ENCODE results near the gene MEIS1. TPM values are rescaled to one million over a fixed set of nuclear protein-coding genes. Genes with fewer than 3 reads are reported as not detected.

MEIS1 gene
- total RNA-seq, 1 donor from 2014 or later, result 11.8 TPM

DNA sequence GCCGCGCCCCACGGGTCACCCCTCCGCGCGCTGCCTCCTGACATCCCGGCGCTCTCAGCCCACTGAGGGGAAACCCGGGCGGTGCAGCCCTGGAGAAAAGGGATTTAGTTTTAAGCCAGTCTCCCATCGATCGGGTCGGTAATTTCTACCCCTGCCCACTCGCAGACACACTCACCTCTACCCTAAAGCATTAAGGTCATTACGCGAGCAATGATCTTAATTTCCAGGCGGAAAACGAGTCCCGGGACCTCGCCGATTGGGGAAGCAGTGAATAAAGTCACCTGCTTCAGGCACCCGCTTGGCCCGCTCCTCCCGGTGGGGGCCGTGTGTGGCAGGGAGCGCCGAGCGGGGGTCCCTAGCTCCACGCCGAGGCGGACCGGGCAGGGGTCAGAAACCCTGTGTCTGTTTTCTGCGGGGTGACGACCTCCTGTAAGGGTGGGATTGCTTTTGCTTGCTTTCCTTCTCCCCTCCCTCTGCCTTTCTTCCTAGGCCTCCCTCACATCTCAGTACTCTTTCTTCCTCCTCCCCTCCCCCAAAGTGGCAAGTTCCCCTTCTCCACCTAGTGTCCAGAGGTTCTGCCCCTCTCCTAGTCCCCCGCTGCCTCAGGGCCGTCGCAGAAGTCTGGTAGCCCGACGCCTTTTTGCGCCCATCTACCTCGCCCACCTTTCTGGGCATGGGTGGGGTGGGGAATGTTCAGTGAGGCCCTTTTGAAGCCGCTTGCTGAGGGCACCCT is 142.6 kb downstream of the MEIS1 start:
- no peak for DNase-seq (ENCODE audit: extremely low read depth, low read depth, low spot score)

DNA sequence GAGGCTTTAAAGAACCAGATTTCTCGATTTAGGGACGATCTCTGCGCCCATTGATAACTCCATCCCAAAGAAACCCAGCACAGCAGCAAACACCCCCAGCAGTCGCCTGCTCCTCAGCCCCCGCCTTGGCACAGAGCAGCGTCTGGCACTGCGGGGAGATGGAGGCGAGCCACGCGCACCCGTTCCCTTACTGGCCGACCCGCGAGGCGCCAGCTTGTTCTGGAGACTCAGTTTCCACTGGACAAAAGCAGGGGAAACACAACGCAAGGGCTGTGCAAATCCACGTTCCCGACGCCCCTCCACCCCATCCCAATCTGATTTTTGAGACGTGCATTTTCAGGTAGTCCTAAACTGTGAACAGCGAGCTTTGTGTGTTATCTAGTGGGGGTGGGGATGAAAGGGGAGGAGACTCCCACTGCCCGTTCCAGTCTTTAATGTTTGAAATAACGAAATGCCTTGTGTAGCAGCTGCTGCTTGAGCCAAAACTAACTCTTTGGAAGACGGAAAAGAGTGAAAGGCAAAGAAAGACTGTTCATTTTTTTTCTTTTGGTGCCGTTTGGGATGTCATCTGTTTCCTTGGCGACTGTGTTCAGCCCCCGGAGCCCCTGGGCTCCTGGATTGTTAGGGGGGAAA is 143.2 kb downstream of the MEIS1 start:
- DNase-seq (ENCODE audit: extremely low read depth, low read depth, low spot score), result no peak

DNA sequence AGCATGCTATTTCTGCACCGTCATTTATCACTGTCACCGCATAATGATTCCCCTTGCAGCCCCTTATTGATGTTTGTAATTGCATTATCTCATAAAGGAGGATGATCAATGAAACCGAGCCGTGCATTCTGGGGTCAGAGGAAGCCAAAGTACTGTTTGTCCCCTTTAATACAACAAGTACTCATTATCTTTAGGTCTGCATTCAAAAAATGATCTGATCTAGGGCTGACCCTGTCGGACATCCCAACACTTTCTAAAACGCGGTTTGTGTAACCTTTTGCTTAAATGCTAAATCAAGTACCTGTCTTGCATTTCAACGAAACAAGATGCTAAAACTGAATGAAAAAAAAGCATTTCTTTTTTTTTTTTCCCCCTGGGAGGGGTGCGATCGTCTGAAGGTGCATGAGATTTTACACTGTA is 143.8 kb downstream of the MEIS1 start:
- DNase-seq (ENCODE audit: extremely low read depth, low read depth, low spot score), result no peak

DNA sequence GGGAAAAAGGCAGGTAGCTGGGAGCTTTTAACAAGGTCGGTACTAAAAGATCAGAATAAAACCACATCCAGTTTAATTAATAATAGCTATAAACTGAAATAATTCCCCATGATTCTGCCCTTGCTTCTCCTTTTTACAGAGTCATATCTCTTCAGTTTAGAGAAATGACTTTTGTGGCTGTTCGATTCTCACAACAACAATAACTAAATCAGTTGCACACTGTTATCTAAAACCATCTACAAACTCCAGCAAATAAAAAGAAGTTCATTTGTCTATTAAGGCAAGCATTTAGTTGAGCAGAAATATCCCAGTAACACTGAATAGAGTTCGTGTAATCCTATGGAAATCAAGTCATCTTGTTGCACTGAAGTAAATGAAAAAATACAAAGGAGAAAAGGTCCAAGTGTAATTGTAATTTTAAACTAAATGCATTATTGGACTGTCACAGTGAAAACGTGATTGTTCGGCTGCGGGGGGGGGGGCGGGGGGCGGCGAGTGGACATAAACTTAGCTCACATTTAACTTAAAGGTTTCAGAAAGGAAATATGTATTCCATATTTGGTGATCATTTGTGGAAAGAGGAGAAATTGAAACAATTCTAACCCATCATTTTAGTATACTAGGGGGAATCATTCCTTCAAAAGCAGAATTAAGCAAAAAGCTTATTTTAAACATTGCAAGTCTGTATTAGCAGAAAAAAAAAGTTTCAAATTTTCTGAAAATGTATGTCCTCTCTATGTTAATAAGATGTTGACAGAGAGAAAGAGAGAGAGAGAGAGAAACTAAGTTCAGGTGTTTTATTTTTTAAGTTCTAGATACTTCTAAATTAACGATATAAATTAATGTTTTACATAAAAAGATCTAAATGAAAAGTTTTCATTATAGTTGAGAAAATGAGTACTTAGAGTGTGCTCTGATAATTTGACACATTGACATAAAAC is 144.5 kb downstream of the MEIS1 start:
- DNase-seq (ENCODE audit: extremely low read depth, low read depth, low spot score), result no peak

DNA sequence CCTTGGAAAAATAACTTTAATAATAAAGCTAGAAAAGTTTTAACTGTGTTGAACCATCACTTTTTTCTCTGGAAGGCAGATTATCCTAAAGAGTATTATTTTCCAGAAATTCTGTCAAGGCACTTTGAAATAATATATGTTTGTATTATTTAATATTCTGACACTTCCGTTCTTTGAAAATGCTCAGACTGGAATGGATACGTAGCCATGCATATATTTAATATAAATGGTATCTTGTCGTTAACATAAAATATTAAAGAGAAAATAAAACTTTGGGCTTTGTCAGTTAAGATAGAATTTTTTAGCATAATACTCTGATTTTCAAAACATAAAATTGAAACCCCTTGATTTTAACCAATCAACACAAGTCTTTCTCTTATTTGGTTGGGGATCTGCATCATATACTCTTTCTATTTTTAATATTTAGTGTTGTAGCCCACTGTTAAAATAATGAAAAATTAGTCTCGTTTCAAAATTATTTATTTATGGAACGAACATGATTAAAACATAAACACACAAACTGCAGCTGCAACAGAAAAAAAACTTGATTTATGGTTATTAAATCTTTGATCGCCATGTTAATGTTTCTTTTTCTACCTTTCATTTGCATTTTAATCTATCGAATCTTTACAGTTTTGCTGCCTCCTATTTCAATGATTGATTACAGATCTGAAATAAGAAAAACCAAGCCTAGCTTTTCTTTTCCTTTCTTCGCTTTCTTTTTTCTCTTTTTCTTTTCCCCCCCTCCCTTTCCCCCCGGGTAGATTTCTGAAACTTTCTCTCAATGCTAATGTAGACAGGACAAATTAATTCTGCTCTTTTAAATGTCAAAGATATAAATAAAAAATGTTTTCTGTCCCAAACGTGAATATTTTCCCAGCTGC is 145.5 kb downstream of the MEIS1 start:
- DNase-seq (ENCODE audit: extremely low read depth, low read depth, low spot score), result no peak

DNA sequence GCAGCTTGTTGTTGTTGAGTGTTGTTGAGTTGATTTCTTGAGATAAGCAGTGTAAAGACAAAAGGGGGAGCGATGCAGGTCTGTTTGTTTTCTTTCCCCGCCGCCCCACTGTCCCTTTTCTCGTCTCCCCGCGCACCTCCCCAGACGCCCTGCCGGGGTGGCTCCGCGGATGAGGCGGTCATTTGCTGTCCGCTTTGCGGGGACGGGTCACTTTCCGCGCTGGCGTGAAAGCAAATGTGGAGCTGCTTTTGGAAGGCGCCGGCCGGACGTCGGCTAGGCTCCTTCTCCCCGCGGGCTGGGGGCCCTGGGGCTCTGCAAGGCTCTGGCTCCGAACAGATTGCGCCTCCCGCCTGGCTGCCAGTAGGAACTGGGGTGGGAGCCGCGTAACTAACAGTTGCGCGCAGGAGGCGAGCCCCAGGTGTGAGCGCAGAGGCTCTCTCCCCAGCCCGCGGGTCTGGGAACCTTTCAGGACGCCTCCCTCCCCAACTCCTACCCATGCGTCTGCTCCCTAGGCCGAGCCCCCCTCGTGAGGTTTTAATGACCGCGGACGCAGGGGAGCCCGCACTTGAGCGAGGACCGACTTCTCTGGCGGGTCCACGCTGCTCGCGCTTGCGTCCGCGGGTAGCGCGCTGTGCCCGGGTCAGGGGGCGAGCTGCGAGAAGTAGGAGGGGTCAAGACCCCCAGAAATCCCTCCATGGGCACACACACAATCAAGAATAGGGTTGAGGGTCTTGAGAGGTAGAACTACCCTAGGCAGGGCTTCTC is 146.6 kb downstream of the MEIS1 start:
- DNase-seq (ENCODE audit: extremely low read depth, low read depth, low spot score), result no peak

DNA sequence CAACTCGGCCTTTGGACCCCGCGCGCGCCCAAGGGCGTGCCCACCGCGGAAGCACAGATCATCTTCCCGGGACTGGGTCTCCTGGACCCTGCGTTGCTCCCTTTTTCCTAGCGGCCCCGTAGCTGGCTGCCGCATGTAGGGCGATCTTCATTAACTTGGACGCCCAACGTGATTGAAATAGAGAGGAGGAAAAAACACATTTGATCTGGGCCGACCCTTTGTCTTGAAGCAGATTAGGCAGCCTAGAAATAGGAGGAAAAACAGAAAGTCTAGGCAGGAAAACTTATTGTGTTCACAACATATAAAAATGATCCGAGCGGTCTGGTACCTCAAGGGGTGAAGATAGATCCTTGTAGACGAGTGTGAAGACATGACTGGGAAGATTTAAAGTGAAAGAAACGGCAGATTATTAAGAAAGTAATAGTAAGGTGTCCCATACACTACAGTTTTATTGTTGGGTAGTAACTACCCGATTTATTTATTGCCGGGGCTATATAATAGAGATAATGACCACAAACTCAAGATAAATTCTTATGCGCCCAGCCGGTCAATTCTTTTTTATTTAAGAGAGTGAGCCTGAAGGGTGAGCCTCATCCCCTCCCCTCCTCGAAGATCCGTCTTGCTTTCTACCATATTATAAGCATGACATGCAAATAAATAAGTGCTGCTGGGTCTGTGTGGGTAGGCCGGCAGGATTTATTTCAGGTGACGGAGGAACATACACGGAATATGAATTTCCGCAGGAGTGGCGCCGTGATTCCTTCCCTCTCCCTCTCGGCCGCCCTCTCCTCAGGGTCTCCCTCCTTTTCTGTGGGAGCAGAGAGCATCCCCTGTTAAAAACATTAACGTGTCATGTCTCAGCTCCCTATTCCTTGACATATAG is 147.4 kb downstream of the MEIS1 start:
- DNase-seq (ENCODE audit: extremely low read depth, low read depth, low spot score), result no peak

DNA sequence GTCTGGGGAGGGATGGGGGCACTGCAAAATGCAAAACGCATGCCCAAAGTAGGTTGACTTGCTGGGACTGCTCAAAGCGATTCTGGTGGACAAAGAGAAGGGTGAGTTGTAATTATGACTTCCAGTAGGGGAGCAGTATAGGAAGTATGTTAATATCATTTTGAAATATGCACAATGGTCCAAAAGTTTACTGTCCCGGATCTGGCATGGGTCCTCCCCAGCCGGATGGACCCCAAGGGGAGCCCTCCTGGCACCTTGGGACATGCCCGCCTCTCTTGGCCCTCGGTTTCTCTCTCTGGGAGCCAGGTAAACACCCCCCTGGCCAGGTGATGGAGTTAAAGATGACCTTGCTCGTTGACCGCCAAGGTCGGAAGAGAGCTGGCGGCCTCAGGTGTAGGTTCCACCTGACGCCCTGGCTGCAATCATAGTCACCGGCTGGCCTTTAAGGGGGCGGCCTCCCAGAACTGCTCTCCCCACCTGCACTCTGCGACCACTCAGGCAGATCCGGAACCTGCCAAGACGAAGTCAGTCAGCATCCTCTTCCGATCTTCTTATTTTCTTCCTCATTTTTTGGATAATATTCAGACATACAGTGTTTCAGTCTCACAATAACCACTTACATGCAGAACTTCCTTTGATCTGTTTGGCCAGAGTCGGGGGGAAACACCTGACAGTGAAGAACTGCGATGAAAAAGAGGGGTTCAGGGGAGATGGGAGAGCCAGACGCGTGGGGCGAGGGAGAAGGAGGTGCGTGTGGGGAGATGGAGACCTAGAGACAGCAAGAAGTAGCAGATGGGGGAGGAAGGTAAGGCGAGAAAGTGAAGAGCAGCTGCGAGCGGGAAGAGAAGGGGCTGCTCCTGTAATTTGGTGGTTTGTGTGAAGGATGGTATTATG is 148.3 kb downstream of the MEIS1 start:
- no peak for DNase-seq (ENCODE audit: extremely low read depth, low read depth, low spot score)

DNA sequence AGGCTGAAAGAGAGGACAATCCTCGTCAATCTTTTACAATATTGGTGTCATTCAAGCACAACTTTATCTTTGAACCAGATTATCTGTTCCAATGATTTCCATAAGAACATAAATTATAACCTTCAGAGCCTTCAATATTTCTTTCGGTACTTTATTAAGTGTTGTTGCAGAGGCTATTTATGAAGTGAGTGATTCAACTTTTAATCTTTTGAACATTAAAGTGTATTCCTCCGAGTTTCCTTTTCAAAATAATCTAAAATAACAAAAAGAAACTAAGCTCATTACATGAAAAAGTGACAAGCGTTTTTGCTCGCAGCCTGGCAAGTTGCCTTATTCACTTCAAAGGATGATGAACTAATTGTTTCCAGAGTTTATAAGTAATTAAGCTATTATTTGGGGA is 149.0 kb downstream of the MEIS1 start:
- DNase-seq (ENCODE audit: extremely low read depth, low read depth, low spot score), result no peak

DNA sequence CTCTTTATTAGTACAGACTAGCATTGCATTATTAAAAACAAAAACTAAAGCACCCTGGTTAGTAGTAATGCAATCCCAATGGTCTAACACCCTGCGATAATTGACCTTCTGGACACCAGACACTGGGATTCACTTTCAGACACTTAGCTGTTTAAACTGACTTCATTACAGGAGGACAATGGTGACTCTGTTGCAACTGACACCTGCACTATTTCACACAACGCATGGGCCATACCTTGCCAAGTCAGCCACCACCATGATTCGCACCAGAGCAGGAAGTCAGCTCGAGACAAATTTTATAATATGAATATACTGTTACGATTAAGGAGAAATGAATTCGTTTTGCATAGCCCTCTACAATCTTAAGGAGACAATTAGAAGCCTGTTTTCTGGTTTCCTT is 150.7 kb downstream of the MEIS1 start:
- DNase-seq (ENCODE audit: extremely low read depth, low read depth, low spot score), result no peak

DNA sequence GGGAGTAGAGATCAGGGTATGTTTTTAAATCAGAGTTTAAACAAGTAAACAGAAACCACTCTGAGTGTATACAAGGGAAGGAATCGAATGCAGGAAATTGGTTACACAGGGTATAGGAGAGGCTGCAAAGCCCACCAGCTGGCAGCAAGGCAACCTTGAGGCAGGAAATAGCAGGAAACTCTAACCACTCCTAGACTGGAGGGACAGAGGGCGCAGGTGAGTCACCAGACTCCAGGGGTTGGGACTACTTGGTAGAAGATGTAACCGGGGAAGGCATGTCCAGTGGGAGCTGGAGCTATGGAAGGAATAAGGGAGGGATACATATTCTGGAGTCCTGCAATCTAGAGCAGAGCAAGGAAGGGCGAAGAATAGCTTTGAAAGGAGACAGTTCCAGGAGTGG is 152.3 kb downstream of the MEIS1 start:
- DNase-seq (ENCODE audit: extremely low read depth, low read depth, low spot score), result no peak

DNA sequence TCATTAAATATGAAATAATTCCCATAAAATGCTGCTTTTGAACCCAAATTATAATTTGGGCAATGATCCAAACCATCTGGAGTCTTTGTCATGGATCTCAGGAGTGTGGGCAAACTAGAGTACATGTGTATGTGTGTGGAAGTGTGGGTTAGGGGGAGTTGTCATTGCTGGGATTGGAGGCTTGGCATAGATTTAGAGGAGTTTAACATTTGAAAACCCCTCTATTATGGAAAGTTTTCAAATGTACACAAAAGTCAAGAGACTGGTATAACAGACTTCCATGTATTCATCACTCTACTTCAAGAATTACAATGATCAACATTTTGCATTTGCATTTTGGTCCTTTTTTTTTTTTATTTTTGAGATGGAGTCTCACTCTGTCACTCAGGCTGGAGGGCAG is 159.1 kb downstream of the MEIS1 start:
- no peak for DNase-seq (ENCODE audit: extremely low read depth, low read depth, low spot score)

DNA sequence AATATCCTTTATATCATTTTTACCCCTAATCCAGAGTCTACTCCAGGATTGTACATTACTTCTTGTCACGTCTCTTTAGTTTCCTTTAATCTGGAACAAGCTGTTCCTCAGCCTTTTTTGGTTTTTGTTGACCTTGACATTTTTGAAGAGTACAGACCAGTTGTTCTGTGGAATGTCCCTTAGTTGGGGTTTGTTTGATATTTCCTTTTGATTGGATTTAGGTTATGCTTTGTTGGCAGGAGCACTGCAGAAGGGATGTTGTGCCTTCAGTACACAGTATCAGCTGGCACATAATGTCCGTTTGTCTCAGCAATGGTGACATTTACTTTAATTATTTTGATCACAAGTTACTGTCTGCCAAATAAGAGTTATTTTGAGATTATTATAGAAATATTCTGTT is 160.6 kb downstream of the MEIS1 start:
- no peak for DNase-seq (ENCODE audit: extremely low read depth, low read depth, low spot score)

DNA sequence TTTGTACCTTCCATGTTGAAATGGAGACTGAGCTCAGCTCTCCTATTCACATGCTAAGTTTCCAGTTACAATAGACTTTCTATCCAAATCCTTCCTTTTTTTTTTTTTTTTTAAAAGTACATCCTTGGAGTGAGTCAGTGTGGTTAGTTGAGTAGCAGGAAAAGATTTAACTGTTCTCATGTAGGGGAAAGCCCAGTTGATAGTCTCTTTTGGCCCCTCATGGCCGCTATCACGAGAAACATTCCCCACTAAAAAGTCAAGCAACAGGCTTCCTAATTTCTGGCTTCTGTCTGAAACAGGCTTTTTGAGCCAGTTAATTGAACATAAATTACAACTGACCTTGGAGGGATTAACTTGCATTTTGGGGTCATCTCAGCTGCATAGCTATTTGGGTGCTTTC is 161.3 kb downstream of the MEIS1 start:
- no peak for DNase-seq (ENCODE audit: extremely low read depth, low read depth, low spot score)

DNA sequence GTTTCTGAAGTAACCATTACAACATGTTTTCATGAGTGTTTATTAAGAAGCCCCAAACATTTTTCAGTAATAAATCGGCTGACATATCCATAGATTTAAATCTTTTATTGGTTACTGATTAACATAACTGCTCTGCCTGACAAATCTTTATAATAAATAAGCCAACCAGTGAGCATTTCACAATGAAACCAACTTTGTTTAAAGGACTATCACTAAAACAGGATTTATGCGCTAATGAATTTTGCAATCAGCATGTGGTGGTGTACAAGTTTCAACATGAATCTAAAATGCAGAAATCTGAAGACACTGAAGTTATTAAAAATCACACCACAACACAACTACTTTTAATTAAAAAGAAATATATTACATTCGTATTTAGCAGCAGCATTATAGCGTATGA is 166.7 kb downstream of the MEIS1 start:
- no peak for DNase-seq (ENCODE audit: extremely low read depth, low read depth, low spot score)

DNA sequence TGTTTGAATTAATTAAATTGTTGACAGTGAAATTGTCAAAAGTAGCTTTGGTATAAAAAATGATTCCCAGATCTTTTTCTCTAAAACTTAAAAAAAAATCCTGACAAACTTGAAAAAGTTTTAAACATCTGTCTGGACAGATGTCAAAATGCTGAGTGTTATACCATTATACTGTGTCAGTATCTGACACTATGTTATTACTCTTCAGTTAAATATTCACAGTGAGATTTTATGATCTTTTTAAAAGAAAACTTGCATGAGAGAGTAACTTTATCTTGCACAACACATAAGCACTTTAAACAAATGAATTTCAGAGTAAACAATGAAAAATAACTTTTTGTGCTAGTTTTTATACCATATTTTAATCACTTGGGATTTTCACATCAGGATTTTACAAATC is 167.4 kb downstream of the MEIS1 start:
- DNase-seq (ENCODE audit: extremely low read depth, low read depth, low spot score), result no peak

DNA sequence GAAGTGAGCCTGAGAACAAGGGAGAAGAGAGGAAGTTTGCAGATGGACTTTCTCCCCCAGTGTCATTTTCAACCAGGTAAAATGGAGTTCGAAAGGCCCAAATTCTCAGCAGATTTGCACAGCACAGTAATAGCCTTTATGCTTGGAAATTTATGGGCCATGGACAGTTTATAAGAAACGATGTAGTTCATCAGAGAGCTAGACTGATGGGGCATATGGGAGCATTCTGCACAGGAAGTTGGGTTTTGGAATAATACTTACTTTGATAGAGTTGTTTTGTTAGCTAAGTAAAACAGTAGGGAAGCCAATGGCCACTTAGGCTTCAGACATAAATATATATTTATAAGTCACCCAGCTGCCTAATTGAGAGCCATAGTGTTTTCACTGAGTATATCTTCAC is 169.4 kb downstream of the MEIS1 start:
- no peak for DNase-seq (ENCODE audit: extremely low read depth, low read depth, low spot score)

DNA sequence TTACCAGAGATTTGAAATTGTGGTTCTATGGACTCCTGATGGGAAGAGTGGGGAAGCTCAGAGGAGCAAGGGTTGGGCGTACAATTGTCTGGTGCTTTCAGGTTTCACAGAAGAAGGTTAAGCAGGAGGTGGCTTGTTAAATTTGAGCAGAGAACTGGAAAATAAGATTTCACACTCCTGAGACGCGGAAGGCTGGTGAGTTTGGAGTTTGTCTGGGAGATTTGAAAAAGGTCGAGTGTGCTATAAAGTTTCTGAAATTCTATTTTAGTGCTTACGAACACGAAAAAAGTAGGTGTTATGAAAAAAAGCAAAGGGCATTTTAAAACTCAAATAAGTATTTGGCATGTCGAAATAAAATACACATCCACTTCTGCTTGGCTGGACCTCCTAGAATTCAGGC is 170.1 kb downstream of the MEIS1 start:
- DNase-seq (ENCODE audit: extremely low read depth, low read depth, low spot score), result no peak
